Measurements from ENCODE around the gene DNAH2. TPM values are rescaled to one million over a fixed set of nuclear protein-coding genes. Genes with fewer than 3 reads are reported as not detected.

Gene DNAH2
- total RNA-seq, 1 experiment from 2014 or later = 2.0 TPM

DNA sequence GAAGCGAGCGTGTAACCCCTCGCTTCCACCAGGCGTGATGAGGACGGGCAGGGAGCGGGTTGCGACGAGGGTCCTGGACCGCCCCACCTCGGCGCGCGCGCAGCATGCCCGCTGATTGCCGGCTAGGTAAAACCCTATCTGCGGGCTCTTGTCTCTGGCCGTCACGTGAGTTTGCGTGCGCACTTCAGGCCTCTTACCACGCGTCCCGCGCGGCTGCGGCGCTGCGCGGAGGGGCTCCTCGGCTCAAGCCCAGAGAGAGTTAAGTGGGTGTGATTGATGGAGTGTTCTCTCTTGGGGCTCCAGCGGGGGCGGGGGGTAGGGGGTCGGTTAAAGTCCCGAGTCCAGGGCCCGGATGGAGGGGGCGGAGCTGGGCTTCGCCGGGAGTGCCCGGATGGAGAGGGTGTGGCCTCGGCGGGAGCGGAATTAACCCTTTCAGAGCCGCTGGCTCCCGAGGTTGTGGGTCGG is 124.4 kb downstream of the DNAH2 start:
- Histone ChIP-seq H3K27ac (ENCODE audit: low read depth, low read length) (peak overlapping the region; percentile 97), H4K20me1 (ENCODE audit: insufficient read depth) (no peaks in the 10 kb centered on the region), H3K9me3 (ENCODE audit: control insufficient read depth in 1 of 2, insufficient read depth in 1 of 2, low read depth in 1 of 2, low read length in 2 of 2) (no peaks in the 10 kb centered on the region), H3K4me3 (replicated peaks in 1 of 2; ENCODE audit: low read depth in 1 of 2, low read length in 2 of 2) (peak overlapping the region; percentile 92 to 94), H2AFZ (ENCODE audit: low read depth, low read length, poor library complexity, severe bottlenecking) (no peak overlapping the region), H3K9ac (ENCODE audit: low read length) (peak overlapping the region; percentile 99), H3K27me3 (ENCODE audit: insufficient read depth, low read length) (no peaks in the 10 kb centered on the region), H3K4me2 (ENCODE audit: low read length) (peak overlapping the region; percentile 99), H3K9me2 (ENCODE audit: insufficient read depth) (no peaks in the 10 kb centered on the region), H3K36me3 (ENCODE audit: control insufficient read depth in 1 of 2, insufficient read depth in 2 of 2, low read length in 2 of 2) (peaks cover 0 to 9% of the 10 kb centered on the region in 2 experiments; a peak in 3 of 4 replicates), H3K4me1 (ENCODE audit: control insufficient read depth in 1 of 2, insufficient read depth in 2 of 2, low read length in 2 of 2) (peaks cover 41 to 58% of the 10 kb centered on the region in 2 experiments), H3K79me2 (ENCODE audit: insufficient read depth, low read length) (peaks cover 62% of the 10 kb centered on the region)
- ATAC-seq (peak; percentile 26), DNase-seq (ENCODE audit: low read depth, low spot score) (peak; percentile 79)
- CTCF ChIA-PET = interaction anchor here (0.6 to 1.1 kb wide), 3 partner anchors 147 to 438 kb away, joined by 3 to 4 read pairs (median 3); partner anchors contain the start of gene TMEM256
- POLR2A ChIA-PET = interaction anchor here (0.6 to 2.5 kb wide), 6 partner anchors 8 to 217 kb away, joined by 3 to 15 read pairs (median 6); partner anchors contain the start of genes KDM6B and NAA38
- BruUV-seq (replicated peaks) = no TSS peak
- TF ChIP-seq POLR2AphosphoS5 (IDR thresholded peaks at IDR 0.05; ENCODE audit: low read depth, low read length) (peak; percentile 25; the same call in 1 of the 2 replicates), TCF7L2 (IDR thresholded peaks at IDR 0.05; ENCODE audit: borderline replicate concordance, extremely low read depth, insufficient read depth, insufficient read length) (peak; percentile 24), EZH2 (IDR thresholded peaks at IDR 0.05) (no peak), POLR2A (IDR thresholded peaks at IDR 0.05; ENCODE audit: borderline replicate concordance, extremely low read depth, insufficient read depth, insufficient read length) (peak; percentile 27), ZFX (IDR thresholded peaks at IDR 0.05) (peak; percentile 36; the same call in 1 of the 2 replicates), EGR1 (IDR thresholded peaks at IDR 0.05; ENCODE audit: low read depth) (no peak)
- RAD21 ChIA-PET (ENCODE audit: low non-redundant PET in 1 of 2, low total read pairs in 2 of 2, uncharacterized antibody in 2 of 2, unreplicated experiment in 2 of 2) = interaction anchor here in 1 of 2 experiments (1.9 kb wide), 1 partner anchor 17 kb away, joined by 4 read pairs; no protein-coding TSS in a partner anchor
- intact Hi-C loops (cut with micrococcal nuclease) = loop anchor here (5.0 kb wide), 1 partner anchor 100 kb away; no protein-coding TSS in a partner anchor
